Astrocyte (in vitro differentiated cells and primary cell): Measurements from ENCODE around the gene VIPR2. TPM values are rescaled to one million over a fixed set of nuclear protein-coding genes. Genes with fewer than 3 reads are reported as not detected.

Experiments
- DNase-seq: peaks from one replicate; pipeline ENCODE4 v3.0.0-alpha.2; 2010; ENCODE audit warnings: low read depth
- FAIRE-seq: peaks from 2 replicates; lab custom pipeline; 2011; peaks lifted over from hg19 to GRCh38; lab: Jason Lieb, UNC
- H2AFZ ChIP-seq: 2 replicates; pipeline ENCODE4 v1.6.0; 2012; ENCODE audit warnings: low read depth, low read length, inconsistent platforms
- H3K27ac ChIP-seq: 2 replicates; pipeline ENCODE4 v1.5.1; 2011; ENCODE audit warnings: low read depth, low read length, inconsistent platforms
- H3K27me3 ChIP-seq: 2 replicates; pipeline ENCODE4 v1.6.0; 2011; ENCODE audit warnings: low read length, inconsistent platforms; ENCODE audit not compliant: insufficient read depth
- H3K36me3 ChIP-seq: 2 replicates; pipeline ENCODE4 v1.5.1; 2011; ENCODE audit warnings: low read length, inconsistent platforms; ENCODE audit not compliant: insufficient read depth
- H3K4me1 ChIP-seq: 2 replicates; pipeline ENCODE4 v1.5.1; 2011; ENCODE audit warnings: low read length, inconsistent platforms; ENCODE audit not compliant: insufficient read depth
- H3K4me2 ChIP-seq: 2 replicates; pipeline ENCODE4 v1.6.0; 2012; ENCODE audit warnings: low read length, inconsistent platforms
- H3K4me3 ChIP-seq: 2 replicates; pipeline ENCODE4 v1.5.1; 2011; ENCODE audit warnings: low read depth, mild to moderate bottlenecking, low read length, inconsistent platforms; ENCODE audit not compliant: insufficient read depth
- H3K79me2 ChIP-seq: 2 replicates; pipeline ENCODE4 v1.6.0; 2012; ENCODE audit warnings: mild to moderate bottlenecking, low read length, inconsistent platforms; ENCODE audit not compliant: insufficient read depth
- H3K9ac ChIP-seq: 2 replicates; pipeline ENCODE4 v1.6.0; 2012; ENCODE audit warnings: mild to moderate bottlenecking, low read length, inconsistent platforms
- H3K9me3 ChIP-seq: 2 replicates; pipeline ENCODE4 v1.5.1; 2012; ENCODE audit warnings: low read depth, mild to moderate bottlenecking, low read length, inconsistent platforms; ENCODE audit not compliant: insufficient read depth
- H4K20me1 ChIP-seq: 2 replicates; pipeline ENCODE4 v1.6.0; 2012; ENCODE audit warnings: low read length, inconsistent platforms; ENCODE audit not compliant: insufficient read depth
- H3K27ac Mint-ChIP-seq: one replicate; pipeline ENCODE4 v1.8.0; 2021; ENCODE audit warnings: mild to moderate bottlenecking, mixed read lengths; ENCODE audit not compliant: unreplicated experiment
- H3K27me3 Mint-ChIP-seq: one replicate; pipeline ENCODE4 v1.8.0; 2021; ENCODE audit warnings: low read depth, mixed read lengths; ENCODE audit not compliant: unreplicated experiment
- H3K36me3 Mint-ChIP-seq: one replicate; pipeline ENCODE4 v1.8.0; 2021; ENCODE audit warnings: low read depth, mixed read lengths; ENCODE audit not compliant: unreplicated experiment
- H3K4me1 Mint-ChIP-seq: one replicate; pipeline ENCODE4 v1.8.0; 2021; ENCODE audit warnings: low read depth, mixed read lengths; ENCODE audit not compliant: unreplicated experiment
- H3K4me3 Mint-ChIP-seq: one replicate; pipeline ENCODE4 v1.8.0; 2021; ENCODE audit warnings: mild to moderate bottlenecking, moderate library complexity, mixed read lengths; ENCODE audit not compliant: unreplicated experiment
- H3K9me3 Mint-ChIP-seq: one replicate; pipeline ENCODE4 v1.8.0; 2021; ENCODE audit warnings: mild to moderate bottlenecking, mixed read lengths; ENCODE audit not compliant: unreplicated experiment
- CTCF ChIP-seq: IDR thresholded peaks from 2 replicates; pipeline ENCODE4 v1.5.1; 2011; ENCODE audit warnings: low read depth, mild to moderate bottlenecking, inconsistent platforms, low read length, moderate library complexity; ENCODE audit not compliant: insufficient read depth
- EZH2 ChIP-seq: IDR thresholded peaks from 2 replicates; pipeline ENCODE4 v1.6.1; 2012; ENCODE audit warnings: mild to moderate bottlenecking, low read length, inconsistent platforms; ENCODE audit not compliant: insufficient read depth
- total RNA-seq: library from RNA; stranded (reverse); gene quantifications from 2 replicates; pipeline ENCODE4 v1.2.1, GENCODE V29; 2021

Gene VIPR2
- total RNA-seq, 1 donor from 2014 or later = 0.68 TPM

- no peak overlapping the region for H3K4me3 Mint-ChIP-seq
- no peak overlapping the region for H3K27ac Mint-ChIP-seq
- no peaks in the 10 kb centered on the region for H3K9me3 ChIP-seq
- H2AFZ ChIP-seq = no peak overlapping the region
- H3K27me3 Mint-ChIP-seq = peaks cover 31% of the 10 kb centered on the region
- H3K4me3 ChIP-seq = no peak overlapping the region
- H3K4me2 ChIP-seq = no peak overlapping the region
- peaks cover 1% of the 10 kb centered on the region for H3K9me3 Mint-ChIP-seq
- no peaks in the 10 kb centered on the region for H3K79me2 ChIP-seq
- no peaks in the 10 kb centered on the region for H3K4me1 ChIP-seq
- no peak overlapping the region for H3K9ac ChIP-seq
- peaks cover 8% of the 10 kb centered on the region for H3K4me1 Mint-ChIP-seq
- FAIRE-seq (no peak), DNase-seq (no peak)
- TF ChIP-seq EZH2 (peak; percentile 74), CTCF (no peak)
- H3K36me3 Mint-ChIP-seq = no peaks in the 10 kb centered on the region
- no peaks in the 10 kb centered on the region for H4K20me1 ChIP-seq
- H3K27ac ChIP-seq = no peak overlapping the region
- no peaks in the 10 kb centered on the region for H3K36me3 ChIP-seq
- H3K27me3 ChIP-seq = peaks cover 25% of the 10 kb centered on the region
Measured at GRCh38 chr7:159145490-159145855, 806 bp upstream of the VIPR2 start.

GRCh38 chr7:159143780-159144757 is 598 bp downstream of the VIPR2 start:
- Mint-ChIP-seq H3K36me3 (no peaks in the 10 kb centered on the region), H3K27ac (peak overlapping the region; percentile 67), H3K4me3 (peak overlapping the region; percentile 78), H3K4me1 (peaks cover 8% of the 10 kb centered on the region), H3K9me3 (peaks cover 6% of the 10 kb centered on the region), H3K27me3 (peaks cover 25% of the 10 kb centered on the region)
- Histone ChIP-seq H3K79me2 (no peaks in the 10 kb centered on the region), H3K27me3 (peaks cover 25% of the 10 kb centered on the region), H4K20me1 (no peaks in the 10 kb centered on the region), H3K9me3 (no peaks in the 10 kb centered on the region), H3K9ac (no peak overlapping the region), H3K4me3 (no peak overlapping the region), H3K27ac (no peak overlapping the region), H2AFZ (peak overlapping the region; percentile 24), H3K36me3 (no peaks in the 10 kb centered on the region), H3K4me2 (peak overlapping the region; percentile 41), H3K4me1 (no peaks in the 10 kb centered on the region)
- DNase-seq (no peak), FAIRE-seq (no peak)
- TF ChIP-seq CTCF = no peak
- TF ChIP-seq EZH2 = no peak

- Histone ChIP-seq H3K36me3 (no peaks in the 10 kb centered on the region), H3K4me3 (no peak overlapping the region), H4K20me1 (no peaks in the 10 kb centered on the region), H2AFZ (no peak overlapping the region), H3K4me2 (no peak overlapping the region), H3K9ac (no peak overlapping the region), H3K9me3 (no peaks in the 10 kb centered on the region), H3K4me1 (no peaks in the 10 kb centered on the region), H3K27me3 (peaks cover 25% of the 10 kb centered on the region), H3K79me2 (no peaks in the 10 kb centered on the region), H3K27ac (no peak overlapping the region)
- FAIRE-seq (no peak), DNase-seq (no peak)
- peaks cover 28% of the 10 kb centered on the region for H3K27me3 Mint-ChIP-seq
- H3K4me1 Mint-ChIP-seq = peaks cover 8% of the 10 kb centered on the region
- TF ChIP-seq EZH2 (no peak), CTCF (no peak)
- no peak overlapping the region for H3K27ac Mint-ChIP-seq
- H3K9me3 Mint-ChIP-seq = peaks cover 8% of the 10 kb centered on the region
- no peaks in the 10 kb centered on the region for H3K36me3 Mint-ChIP-seq
- H3K4me3 Mint-ChIP-seq = peak overlapping the region; percentile 51
Measured at GRCh38 chr7:159142730-159143129, 1.9 kb downstream of the VIPR2 start.
